ENCODE data around the gene INTS11. TPM values are rescaled to one million over a fixed set of nuclear protein-coding genes. Genes with fewer than 3 reads are reported as not detected.

The INTS11 gene
- total and polyA plus RNA-seq, 2 experiments from 2014 or later, result 102 to 161 TPM

DNA sequence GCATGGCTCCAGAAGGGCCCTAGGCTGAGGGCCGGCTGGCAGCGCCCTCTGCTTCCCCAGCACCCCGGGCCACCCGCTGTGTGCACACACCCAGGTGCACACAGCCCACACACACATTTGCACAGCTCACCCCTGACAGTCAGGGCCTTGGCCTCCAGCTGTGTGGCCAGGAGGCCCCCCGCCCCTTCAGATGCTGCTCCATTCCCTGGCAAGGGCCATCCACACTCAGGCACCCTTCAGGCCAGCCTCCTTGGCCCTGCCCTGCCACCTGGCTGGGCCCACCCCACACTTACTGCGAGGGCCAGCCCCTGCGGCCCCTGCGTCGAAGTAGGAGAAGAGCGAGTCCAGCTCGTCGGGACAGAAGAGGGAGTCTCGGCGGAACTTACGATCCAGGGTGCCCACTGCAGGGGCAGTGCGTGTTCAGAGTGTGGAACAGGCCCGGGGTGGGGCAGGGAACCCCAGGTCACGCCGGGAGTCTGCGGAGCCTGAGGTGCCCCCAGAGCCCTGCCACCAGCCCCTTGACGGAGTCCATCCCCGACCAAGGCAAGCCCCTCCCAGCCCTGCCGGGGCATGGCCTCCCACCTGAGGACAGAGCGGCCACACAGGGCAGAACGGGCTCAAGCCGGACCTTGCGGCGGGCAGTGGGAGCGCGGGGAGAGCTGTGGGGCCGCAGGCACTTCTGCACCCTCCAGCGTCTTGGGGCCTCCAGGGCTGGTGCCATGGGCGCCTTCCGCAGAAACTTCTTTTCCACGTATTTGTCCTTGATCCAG is 29.1 kb downstream of the INTS11 start (continued):
- TF ChIP-seq CREB1 (CRISPR knock-in tag; IDR thresholded peaks at IDR 0.05; ENCODE audit: low read depth), result no peak

DNA sequence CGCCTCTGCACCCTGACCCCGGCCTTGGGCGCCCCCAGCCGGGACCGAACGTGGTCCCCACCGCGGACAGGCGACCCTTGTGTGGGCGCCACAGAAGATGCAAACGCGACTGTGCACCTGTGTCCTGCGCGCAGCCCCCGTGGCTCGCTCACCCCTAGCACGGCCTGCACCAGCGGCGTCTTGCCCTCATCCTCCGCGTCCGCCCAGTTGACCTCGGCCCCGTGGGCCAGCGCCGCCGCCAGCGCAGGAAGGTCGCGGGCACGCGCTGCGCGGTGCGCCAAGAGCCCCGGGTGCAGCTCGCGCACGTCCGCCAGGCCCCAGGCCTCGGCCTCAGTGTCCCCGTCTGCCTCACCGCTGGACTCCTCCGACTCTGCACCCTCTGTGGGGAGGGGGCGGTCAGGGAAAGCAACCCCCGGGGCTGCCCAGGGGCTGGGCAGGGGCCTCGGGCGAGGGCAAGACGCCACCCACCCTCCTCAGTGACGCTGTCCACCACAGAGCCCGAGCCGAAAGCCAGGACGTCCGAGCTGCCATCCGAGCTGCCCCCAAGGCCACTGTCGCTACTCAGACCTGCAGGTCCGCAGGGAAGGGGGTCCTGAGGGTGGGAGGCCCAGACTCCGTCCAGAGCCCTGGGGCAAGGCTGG is 30.1 kb downstream of the INTS11 start:
- H3F3A ChIP-seq (replicated peaks; ENCODE audit: low read depth), result 0 out of 2 replicates have a peak, but pooled peaks cover 9% of the 10 kb centered on the region
- TF ChIP-seq, protein P1, sequence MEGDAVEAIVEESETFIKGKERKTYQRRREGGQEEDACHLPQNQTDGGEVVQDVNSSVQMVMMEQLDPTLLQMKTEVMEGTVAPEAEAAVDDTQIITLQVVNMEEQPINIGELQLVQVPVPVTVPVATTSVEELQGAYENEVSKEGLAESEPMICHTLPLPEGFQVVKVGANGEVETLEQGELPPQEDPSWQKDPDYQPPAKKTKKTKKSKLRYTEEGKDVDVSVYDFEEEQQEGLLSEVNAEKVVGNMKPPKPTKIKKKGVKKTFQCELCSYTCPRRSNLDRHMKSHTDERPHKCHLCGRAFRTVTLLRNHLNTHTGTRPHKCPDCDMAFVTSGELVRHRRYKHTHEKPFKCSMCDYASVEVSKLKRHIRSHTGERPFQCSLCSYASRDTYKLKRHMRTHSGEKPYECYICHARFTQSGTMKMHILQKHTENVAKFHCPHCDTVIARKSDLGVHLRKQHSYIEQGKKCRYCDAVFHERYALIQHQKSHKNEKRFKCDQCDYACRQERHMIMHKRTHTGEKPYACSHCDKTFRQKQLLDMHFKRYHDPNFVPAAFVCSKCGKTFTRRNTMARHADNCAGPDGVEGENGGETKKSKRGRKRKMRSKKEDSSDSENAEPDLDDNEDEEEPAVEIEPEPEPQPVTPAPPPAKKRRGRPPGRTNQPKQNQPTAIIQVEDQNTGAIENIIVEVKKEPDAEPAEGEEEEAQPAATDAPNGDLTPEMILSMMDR (conservative IDR thresholded peaks at IDR 0.05; ENCODE audit: low read depth in 2 of 2), result 0 out of 4 replicates have a peak, but pooled peaks of 1 of the 2 experiments have one; percentile 7
- no peak for TF ChIP-seq NANOG (IDR thresholded peaks at IDR 0.05; ENCODE audit: borderline replicate concordance)
- no peak overlapping the region for H3K4me3 Mint-ChIP-seq
- peaks cover 11% of the 10 kb centered on the region for H3K27me3 Mint-ChIP-seq (ENCODE audit: insufficient read depth, low read depth, poor library complexity)
- no peaks in the 10 kb centered on the region for H3K4me1 ChIP-seq (ENCODE audit: insufficient read depth)
- DNase-seq (ENCODE audit: low spot score) (no peak), ATAC-seq (peak; percentile 15)
- peaks cover 4% of the 10 kb centered on the region; the same call in 1 of the 3 replicates for H3K4me1 Mint-ChIP-seq
- peak overlapping the region; percentile 47; the same call in 1 of the 2 replicates for H2AFZ ChIP-seq
- no peaks in the 10 kb centered on the region for H3K79me2 ChIP-seq (replicated peaks; ENCODE audit: insufficient read depth)
- H3K4me3 ChIP-seq, result peak overlapping the region; percentile 59
- no peak overlapping the region for H3K27ac ChIP-seq (ENCODE audit: low read depth)
- peak overlapping the region; percentile 73; the same call in 1 of the 2 replicates for H3K4me2 ChIP-seq
- no peak overlapping the region for H3K27ac Mint-ChIP-seq
- H3K9me2 ChIP-seq (ENCODE audit: insufficient read depth), result no peaks in the 10 kb centered on the region
- no peaks in the 10 kb centered on the region for H3K36me3 ChIP-seq (ENCODE audit: insufficient read depth)
- H3K36me3 Mint-ChIP-seq (ENCODE audit: low read depth), result no peaks in the 10 kb centered on the region
- H4K20me1 ChIP-seq (replicated peaks; ENCODE audit: insufficient read depth), result no peaks in the 10 kb centered on the region
- peaks cover 3% of the 10 kb centered on the region; the same call in 2 of the 3 replicates for H3K9me3 Mint-ChIP-seq
- no peaks in the 10 kb centered on the region for H3K27me3 ChIP-seq (ENCODE audit: insufficient read depth)

DNA sequence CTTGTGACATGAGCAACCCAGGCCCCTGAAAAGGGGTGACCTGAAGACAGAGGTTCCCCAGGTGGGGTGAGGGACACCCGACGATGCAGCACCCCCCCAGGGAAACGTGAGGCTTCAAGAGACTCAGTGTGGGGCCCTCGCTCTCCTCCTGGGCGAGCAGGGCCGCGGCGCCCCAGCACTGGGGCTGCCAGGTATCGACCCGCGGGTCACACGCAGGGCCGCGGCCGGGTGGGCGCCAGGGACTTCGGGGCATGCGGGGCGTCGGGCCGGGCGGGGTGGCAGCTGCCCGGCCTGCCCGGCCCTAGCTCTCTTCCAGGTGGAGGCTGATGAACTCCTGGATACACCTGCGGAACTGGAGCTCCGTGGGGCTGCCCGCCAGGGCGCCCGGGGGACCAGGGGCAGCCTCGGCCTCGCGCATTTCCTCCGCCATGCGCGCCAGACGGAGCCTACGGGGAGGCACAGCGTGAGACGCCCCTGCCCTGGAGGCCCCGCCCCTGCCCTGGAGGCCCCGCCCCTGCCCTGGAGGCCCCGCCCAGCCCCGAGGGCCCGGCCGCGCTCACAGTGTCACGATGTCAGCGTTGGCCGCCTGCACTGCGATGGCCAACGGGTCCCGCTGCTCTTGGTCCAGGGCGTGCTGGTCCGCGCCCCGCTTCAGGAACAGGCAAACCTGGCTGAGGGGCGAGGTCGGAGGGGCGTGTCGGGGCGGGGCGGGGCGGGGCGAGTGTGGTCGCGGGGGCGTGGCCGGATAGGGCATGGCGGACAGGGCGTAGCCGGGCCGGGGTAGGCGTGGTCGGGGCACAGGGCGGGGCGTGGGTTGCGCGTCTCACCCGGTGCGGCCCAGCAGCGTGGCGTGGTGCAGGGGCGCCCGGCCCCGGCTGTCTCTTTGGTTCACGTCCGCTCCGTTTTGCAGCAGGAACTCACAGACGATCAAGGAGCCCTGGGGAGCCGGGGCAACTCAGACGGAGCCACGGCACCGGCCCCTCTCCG is 30.9 kb downstream of the INTS11 start:
- H3K36me3 Mint-ChIP-seq (ENCODE audit: low read depth), result no peaks in the 10 kb centered on the region
- 0 out of 2 replicates have a peak, but pooled peaks cover 9% of the 10 kb centered on the region for H3F3A ChIP-seq (replicated peaks; ENCODE audit: low read depth)
- H3K4me1 Mint-ChIP-seq, result peaks cover 4% of the 10 kb centered on the region; the same call in 1 of the 3 replicates
- H4K20me1 ChIP-seq (replicated peaks; ENCODE audit: insufficient read depth), result no peaks in the 10 kb centered on the region
- no peaks in the 10 kb centered on the region for H3K79me2 ChIP-seq (replicated peaks; ENCODE audit: insufficient read depth)
- ATAC-seq (peak; percentile 69), DNase-seq (ENCODE audit: low spot score) (peak; percentile 83)
- H3K4me3 ChIP-seq, result peak overlapping the region; percentile 59
- no peak overlapping the region for H3K27ac ChIP-seq (ENCODE audit: low read depth)
- no peaks in the 10 kb centered on the region for H3K4me1 ChIP-seq (ENCODE audit: insufficient read depth)
- H3K27me3 Mint-ChIP-seq (ENCODE audit: insufficient read depth, low read depth, poor library complexity), result peaks cover 11% of the 10 kb centered on the region
- no peaks in the 10 kb centered on the region for H3K9me2 ChIP-seq (ENCODE audit: insufficient read depth)
- H3K27me3 ChIP-seq (ENCODE audit: insufficient read depth), result no peaks in the 10 kb centered on the region
- H3K9me3 Mint-ChIP-seq, result peaks cover 3% of the 10 kb centered on the region; the same call in 2 of the 3 replicates
- H3K27ac Mint-ChIP-seq, result no peak overlapping the region
- H3K4me3 Mint-ChIP-seq, result no peak overlapping the region
- peak overlapping the region; percentile 47; the same call in 1 of the 2 replicates for H2AFZ ChIP-seq
- H3K4me2 ChIP-seq, result peak overlapping the region; percentile 73; the same call in 1 of the 2 replicates
- H3K36me3 ChIP-seq (ENCODE audit: insufficient read depth), result no peaks in the 10 kb centered on the region
- TF ChIP-seq CREB1 (CRISPR knock-in tag; IDR thresholded peaks at IDR 0.05; ENCODE audit: low read depth), result no peak
- no peak for TF ChIP-seq NANOG (IDR thresholded peaks at IDR 0.05; ENCODE audit: borderline replicate concordance)
- TF ChIP-seq EZH2phosphoT487 (IDR thresholded peaks at IDR 0.05; ENCODE audit: unreplicated experiment), result no peak
- no peak for TF ChIP-seq EZH2 (IDR thresholded peaks at IDR 0.05; ENCODE audit: low read depth, unreplicated experiment)
- 0 out of 2 replicates have a peak, but pooled peaks have one; percentile 26 for TF ChIP-seq POLR2AphosphoS5 (IDR thresholded peaks at IDR 0.05; ENCODE audit: low read depth)
- no peak for TF ChIP-seq ZNF331 (CRISPR knock-in tag; IDR thresholded peaks at IDR 0.05; ENCODE audit: low read depth)
- TF ChIP-seq ZNF114 (CRISPR knock-in tag; IDR thresholded peaks at IDR 0.05), result no peak
- peak; percentile 65 for TF ChIP-seq STAT1 (IDR thresholded peaks at IDR 0.05; ENCODE audit: unreplicated experiment)

Data from GM23338 (cell line).